ENCODE results near the gene PARP15.

Gene PARP15

GRCh38 chr3:122594025-122594424 is 16.6 kb downstream of the PARP15 start:
- Histone ChIP-seq H3K4me1 (ENCODE audit: low read depth, poor library complexity, severe bottlenecking) (no peaks in the 10 kb centered on the region), H3K4me3 (IDR thresholded peaks at IDR 0.05; ENCODE audit: insufficient read depth, low read depth, low read length) (no peak overlapping the region), H3K27ac (no peak overlapping the region), H3K36me3 (ENCODE audit: insufficient read depth) (no peaks in the 10 kb centered on the region), H3K9ac (no peak overlapping the region), H3K27me3 (ENCODE audit: insufficient read depth, low read depth) (no peaks in the 10 kb centered on the region), H4K20me1 (ENCODE audit: insufficient read depth) (no peaks in the 10 kb centered on the region), H2AFZ (ENCODE audit: low read depth) (no peak overlapping the region), H3K79me2 (ENCODE audit: insufficient read depth, low read depth) (no peaks in the 10 kb centered on the region), H3K4me2 (no peak overlapping the region)
- no peak for TF ChIP-seq CTCF (conservative IDR thresholded peaks at IDR 0.05; ENCODE audit: low read depth, low read length)

- H3K79me2 ChIP-seq (ENCODE audit: insufficient read depth, low read depth) = no peaks in the 10 kb centered on the region
These were observed 20.7 kb downstream of the PARP15 start for GRCh38 chr3:122598151-122598550.

GRCh38 chr3:122598556-122598955 is 21.1 kb downstream of the PARP15 start:
- Histone ChIP-seq H2AFZ (ENCODE audit: low read depth) (no peak overlapping the region), H4K20me1 (ENCODE audit: insufficient read depth) (no peaks in the 10 kb centered on the region), H3K9ac (no peak overlapping the region), H3K79me2 (ENCODE audit: insufficient read depth, low read depth) (no peaks in the 10 kb centered on the region), H3K4me1 (ENCODE audit: low read depth, poor library complexity, severe bottlenecking) (no peaks in the 10 kb centered on the region), H3K27me3 (ENCODE audit: insufficient read depth, low read depth) (no peaks in the 10 kb centered on the region), H3K4me3 (IDR thresholded peaks at IDR 0.05; ENCODE audit: insufficient read depth, low read depth, low read length) (no peak overlapping the region), H3K4me2 (no peak overlapping the region), H3K36me3 (ENCODE audit: insufficient read depth) (no peaks in the 10 kb centered on the region), H3K27ac (no peak overlapping the region)
- no peak for TF ChIP-seq CTCF (conservative IDR thresholded peaks at IDR 0.05; ENCODE audit: low read depth, low read length)

More at GRCh38 chr3:122598151-122598550, 20.7 kb downstream of the PARP15 start:
- no peak overlapping the region for H3K9ac ChIP-seq
- no peak overlapping the region for H3K4me2 ChIP-seq
- H4K20me1 ChIP-seq (ENCODE audit: insufficient read depth) = no peaks in the 10 kb centered on the region
- H3K27ac ChIP-seq = no peak overlapping the region
- H3K4me1 ChIP-seq (ENCODE audit: low read depth, poor library complexity, severe bottlenecking) = no peaks in the 10 kb centered on the region
- no peak overlapping the region for H3K4me3 ChIP-seq (IDR thresholded peaks at IDR 0.05; ENCODE audit: insufficient read depth, low read depth, low read length)
- no peak for TF ChIP-seq CTCF (conservative IDR thresholded peaks at IDR 0.05; ENCODE audit: low read depth, low read length)
- H3K36me3 ChIP-seq (ENCODE audit: insufficient read depth) = no peaks in the 10 kb centered on the region
- no peak overlapping the region for H2AFZ ChIP-seq (ENCODE audit: low read depth)
- no peaks in the 10 kb centered on the region for H3K27me3 ChIP-seq (ENCODE audit: insufficient read depth, low read depth)

- H3K4me2 ChIP-seq = no peak overlapping the region
- no peaks in the 10 kb centered on the region for H3K4me1 ChIP-seq (ENCODE audit: low read depth, poor library complexity, severe bottlenecking)
- no peak overlapping the region for H3K27ac ChIP-seq
- no peaks in the 10 kb centered on the region for H3K27me3 ChIP-seq (ENCODE audit: insufficient read depth, low read depth)
- no peak overlapping the region for H2AFZ ChIP-seq (ENCODE audit: low read depth)
- no peak for TF ChIP-seq CTCF (conservative IDR thresholded peaks at IDR 0.05; ENCODE audit: low read depth, low read length)
- H3K9ac ChIP-seq = no peak overlapping the region
- H4K20me1 ChIP-seq (ENCODE audit: insufficient read depth) = no peaks in the 10 kb centered on the region
- no peaks in the 10 kb centered on the region for H3K36me3 ChIP-seq (ENCODE audit: insufficient read depth)
- H3K79me2 ChIP-seq (ENCODE audit: insufficient read depth, low read depth) = no peaks in the 10 kb centered on the region
- no peak overlapping the region for H3K4me3 ChIP-seq (IDR thresholded peaks at IDR 0.05; ENCODE audit: insufficient read depth, low read depth, low read length)
These were observed 24.7 kb downstream of the PARP15 start for GRCh38 chr3:122602011-122602710.

All from KMS-11 (cell line).